ENCODE results near the gene BSG.

DNA sequence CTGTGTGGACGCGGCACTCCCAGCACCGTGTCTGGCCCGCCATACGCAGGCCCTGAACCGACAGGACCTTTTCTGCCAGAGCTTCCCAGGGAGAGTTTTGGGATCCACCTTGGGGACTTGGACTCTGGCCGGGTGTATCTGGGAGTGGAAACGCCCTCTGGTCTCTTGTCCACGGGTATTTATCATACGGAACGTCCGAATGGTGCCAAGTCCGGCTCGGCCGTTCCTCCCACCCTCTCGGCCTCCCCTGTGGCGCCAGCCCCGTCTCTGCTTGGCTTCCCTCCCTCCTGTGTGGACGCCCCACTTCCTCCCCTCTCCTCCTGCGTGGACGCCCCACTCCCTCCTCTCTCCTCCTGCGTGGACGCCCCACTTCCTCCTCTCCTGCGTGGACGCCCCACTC lies 29.4 kb downstream of the BSG start:
- TF ChIP-seq, protein P1, sequence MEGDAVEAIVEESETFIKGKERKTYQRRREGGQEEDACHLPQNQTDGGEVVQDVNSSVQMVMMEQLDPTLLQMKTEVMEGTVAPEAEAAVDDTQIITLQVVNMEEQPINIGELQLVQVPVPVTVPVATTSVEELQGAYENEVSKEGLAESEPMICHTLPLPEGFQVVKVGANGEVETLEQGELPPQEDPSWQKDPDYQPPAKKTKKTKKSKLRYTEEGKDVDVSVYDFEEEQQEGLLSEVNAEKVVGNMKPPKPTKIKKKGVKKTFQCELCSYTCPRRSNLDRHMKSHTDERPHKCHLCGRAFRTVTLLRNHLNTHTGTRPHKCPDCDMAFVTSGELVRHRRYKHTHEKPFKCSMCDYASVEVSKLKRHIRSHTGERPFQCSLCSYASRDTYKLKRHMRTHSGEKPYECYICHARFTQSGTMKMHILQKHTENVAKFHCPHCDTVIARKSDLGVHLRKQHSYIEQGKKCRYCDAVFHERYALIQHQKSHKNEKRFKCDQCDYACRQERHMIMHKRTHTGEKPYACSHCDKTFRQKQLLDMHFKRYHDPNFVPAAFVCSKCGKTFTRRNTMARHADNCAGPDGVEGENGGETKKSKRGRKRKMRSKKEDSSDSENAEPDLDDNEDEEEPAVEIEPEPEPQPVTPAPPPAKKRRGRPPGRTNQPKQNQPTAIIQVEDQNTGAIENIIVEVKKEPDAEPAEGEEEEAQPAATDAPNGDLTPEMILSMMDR (IDR thresholded peaks at IDR 0.05): no peak
- no peak for TF ChIP-seq POLR2A (IDR thresholded peaks at IDR 0.05)
- TF ChIP-seq POLR2AphosphoS5 (IDR thresholded peaks at IDR 0.05): no peak

Measured in prostate gland (tissue), 2 donors.